ENCODE measurements around the gene KATNB1. TPM values are rescaled to one million over a fixed set of nuclear protein-coding genes. Genes with fewer than 3 reads are reported as not detected.

KATNB1 gene
- total RNA-seq, 4 donors from 2014 or later = 6.4 to 21.5 (median 11.1) TPM

GRCh38 chr16:57769541-57770145, 34.1 kb downstream of the KATNB1 start:
- WGBS, 2 donors (ENCODE audit: low coverage in 1 of 2) = no CpG with 5 or more reads among the region's 22 CpGs
- no peak overlapping the region for H3K27ac ChIP-seq
- H3K36me3 ChIP-seq = peaks cover 0 to 75% of the 10 kb centered on the region in 2 donors
- H3K4me3 ChIP-seq = no peak overlapping the region
- no peaks in the 10 kb centered on the region for H3K9me3 ChIP-seq
- no peaks in the 10 kb centered on the region for H3K27me3 ChIP-seq
- TF ChIP-seq POLR2AphosphoS5 (IDR thresholded peaks at IDR 0.05) (no peak), POLR2A (IDR thresholded peaks at IDR 0.05) (no peak), EP300 (IDR thresholded peaks at IDR 0.05) (no peak), CTCF (IDR thresholded peaks at IDR 0.05) (no peak)
- no peaks in the 10 kb centered on the region for H3K4me1 ChIP-seq
- no peak for ATAC-seq

- Histone ChIP-seq H3K36me3 (peaks cover 0 to 76% of the 10 kb centered on the region in 2 donors), H3K4me1 (no peaks in the 10 kb centered on the region), H3K4me3 (no peak overlapping the region), H3K27ac (no peak overlapping the region), H3K27me3 (no peaks in the 10 kb centered on the region), H3K9me3 (no peaks in the 10 kb centered on the region)
- no peak for ATAC-seq
- TF ChIP-seq POLR2AphosphoS5 (IDR thresholded peaks at IDR 0.05) = no peak
- TF ChIP-seq CTCF (IDR thresholded peaks at IDR 0.05) = no peak
- TF ChIP-seq POLR2A (IDR thresholded peaks at IDR 0.05) = no peak
- no peak for TF ChIP-seq EP300 (IDR thresholded peaks at IDR 0.05)
- 93% methylated on average over 3 of the region's 15 CpGs; no CpG with 5 or more reads in 1 of the 2 donors for WGBS, 2 donors (ENCODE audit: low coverage in 1 of 2)
Observed at GRCh38 chr16:57770361-57770760, 34.8 kb downstream of the KATNB1 start.

- H3K4me3 ChIP-seq = no peak overlapping the region
- no peaks in the 10 kb centered on the region for H3K27me3 ChIP-seq
- TF ChIP-seq CTCF (IDR thresholded peaks at IDR 0.05) = no peak
- TF ChIP-seq POLR2AphosphoS5 (IDR thresholded peaks at IDR 0.05) = no peak
- no peak for TF ChIP-seq EP300 (IDR thresholded peaks at IDR 0.05)
- no peak for TF ChIP-seq POLR2A (IDR thresholded peaks at IDR 0.05)
- H3K27ac ChIP-seq = no peak overlapping the region
- H3K36me3 ChIP-seq = peaks cover 0 to 76% of the 10 kb centered on the region in 2 donors
- H3K9me3 ChIP-seq = no peaks in the 10 kb centered on the region
- no peak for ATAC-seq
- WGBS, 2 donors (ENCODE audit: low coverage in 1 of 2) = 93% methylated on average over 3 of the region's 26 CpGs; no CpG with 5 or more reads in 1 of the 2 donors
- no peaks in the 10 kb centered on the region for H3K4me1 ChIP-seq
Observed at GRCh38 chr16:57771141-57771785, 35.7 kb downstream of the KATNB1 start.

- 67% methylated on average over 9 of the region's 11 CpGs; no CpG with 5 or more reads in 1 of the 2 donors for WGBS, 2 donors (ENCODE audit: low coverage in 1 of 2)
- Histone ChIP-seq H3K4me1 (no peaks in the 10 kb centered on the region), H3K27ac (no peak overlapping the region), H3K4me3 (no peak overlapping the region), H3K9me3 (no peaks in the 10 kb centered on the region), H3K27me3 (no peaks in the 10 kb centered on the region), H3K36me3 (peaks cover 0 to 70% of the 10 kb centered on the region in 2 donors)
- ATAC-seq = no peak
- TF ChIP-seq CTCF (IDR thresholded peaks at IDR 0.05) = no peak
- no peak for TF ChIP-seq EP300 (IDR thresholded peaks at IDR 0.05)
- no peak for TF ChIP-seq POLR2AphosphoS5 (IDR thresholded peaks at IDR 0.05)
- TF ChIP-seq POLR2A (IDR thresholded peaks at IDR 0.05) = no peak
Observed at GRCh38 chr16:57773019-57773418, 37.4 kb downstream of the KATNB1 start.
